ENCODE data around the gene NAT8L. TPM values are rescaled to one million over a fixed set of nuclear protein-coding genes. Genes with fewer than 3 reads are reported as not detected.

Gene NAT8L
- total and polyA plus RNA-seq, 7 donors: 0.72 to 7.2 (median 3.4) TPM

GRCh38 chr4:2102045-2102883, 43.1 kb downstream of the NAT8L start:
- no peak overlapping the region for H3K4me3 ChIP-seq
- intact Hi-C loops (cut with DNase I): no loop called here
- no peak for DNase-seq
- no peak overlapping the region for H3K27ac ChIP-seq
- H3K27me3 ChIP-seq (ENCODE audit: insufficient read depth in 3 of 3, low read length in 2 of 3): no peaks in the 10 kb centered on the region
- H3K4me1 ChIP-seq: no peaks in the 10 kb centered on the region
- H3K9me3 ChIP-seq: peaks cover 14% of the 10 kb centered on the region
- WGBS, 3 donors: 76 to 85% (median 82%) methylated on average over 4 of the region's 4 CpGs
- no peaks in the 10 kb centered on the region for H3K36me3 ChIP-seq (ENCODE audit: insufficient read depth in 1 of 2, low read depth in 1 of 2)
- TF ChIP-seq, protein P1, sequence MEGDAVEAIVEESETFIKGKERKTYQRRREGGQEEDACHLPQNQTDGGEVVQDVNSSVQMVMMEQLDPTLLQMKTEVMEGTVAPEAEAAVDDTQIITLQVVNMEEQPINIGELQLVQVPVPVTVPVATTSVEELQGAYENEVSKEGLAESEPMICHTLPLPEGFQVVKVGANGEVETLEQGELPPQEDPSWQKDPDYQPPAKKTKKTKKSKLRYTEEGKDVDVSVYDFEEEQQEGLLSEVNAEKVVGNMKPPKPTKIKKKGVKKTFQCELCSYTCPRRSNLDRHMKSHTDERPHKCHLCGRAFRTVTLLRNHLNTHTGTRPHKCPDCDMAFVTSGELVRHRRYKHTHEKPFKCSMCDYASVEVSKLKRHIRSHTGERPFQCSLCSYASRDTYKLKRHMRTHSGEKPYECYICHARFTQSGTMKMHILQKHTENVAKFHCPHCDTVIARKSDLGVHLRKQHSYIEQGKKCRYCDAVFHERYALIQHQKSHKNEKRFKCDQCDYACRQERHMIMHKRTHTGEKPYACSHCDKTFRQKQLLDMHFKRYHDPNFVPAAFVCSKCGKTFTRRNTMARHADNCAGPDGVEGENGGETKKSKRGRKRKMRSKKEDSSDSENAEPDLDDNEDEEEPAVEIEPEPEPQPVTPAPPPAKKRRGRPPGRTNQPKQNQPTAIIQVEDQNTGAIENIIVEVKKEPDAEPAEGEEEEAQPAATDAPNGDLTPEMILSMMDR (IDR thresholded peaks at IDR 0.05): no peak
- no peak for ATAC-seq

DNA sequence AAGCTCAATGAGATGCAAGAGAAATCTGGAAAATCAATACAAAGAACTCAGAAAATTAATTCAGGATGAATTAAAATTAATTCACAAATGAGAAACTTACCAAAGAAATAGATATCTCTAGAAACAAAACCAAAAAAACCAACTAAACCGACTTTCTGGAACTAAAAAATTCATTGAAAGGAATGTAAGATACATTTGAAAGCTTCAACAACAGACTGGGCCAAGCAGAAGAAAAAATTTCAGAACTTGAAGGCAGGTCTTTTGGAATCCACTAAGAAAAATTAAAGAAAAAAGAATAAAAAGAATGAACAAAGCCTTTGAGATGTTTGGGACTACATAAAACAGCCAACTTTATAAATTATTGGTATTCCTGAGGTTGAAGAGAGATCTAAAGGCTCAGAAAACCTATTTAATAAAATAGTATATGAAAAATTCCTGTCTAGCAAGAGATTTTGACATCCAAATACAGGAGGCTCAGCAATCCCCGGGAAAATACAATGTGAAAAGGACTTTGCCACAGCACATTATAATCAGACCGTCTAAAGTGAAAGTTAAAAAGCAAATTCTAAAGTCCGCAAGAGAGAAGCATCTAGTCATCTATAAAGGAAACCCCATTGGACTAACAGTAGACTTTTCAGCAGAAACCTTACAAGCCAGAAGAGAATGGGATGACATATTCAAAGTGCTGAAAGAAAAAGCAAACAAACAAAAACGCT, 44.2 kb downstream of the NAT8L start:
- no peak overlapping the region for H3K27ac ChIP-seq
- H3K27me3 ChIP-seq (ENCODE audit: insufficient read depth in 3 of 3, low read length in 2 of 3): no peaks in the 10 kb centered on the region
- H3K9me3 ChIP-seq: peaks cover 14% of the 10 kb centered on the region
- WGBS, 3 donors: 87 to 90% (median 90%) methylated on average over 5 of the region's 5 CpGs
- TF ChIP-seq, protein P1 (IDR thresholded peaks at IDR 0.05): no peak
- H3K4me3 ChIP-seq: no peak overlapping the region
- intact Hi-C loops (cut with DNase I): no loop called here
- H3K36me3 ChIP-seq (ENCODE audit: insufficient read depth in 1 of 2, low read depth in 1 of 2): no peaks in the 10 kb centered on the region
- no peak for DNase-seq
- H3K4me1 ChIP-seq: no peaks in the 10 kb centered on the region
- no peak for ATAC-seq

GRCh38 chr4:2103843-2104547, 44.9 kb downstream of the NAT8L start:
- Histone ChIP-seq H3K27ac (no peak overlapping the region), H3K4me3 (no peak overlapping the region), H3K4me1 (no peaks in the 10 kb centered on the region), H3K27me3 (ENCODE audit: insufficient read depth in 3 of 3, low read length in 2 of 3) (no peaks in the 10 kb centered on the region), H3K36me3 (ENCODE audit: insufficient read depth in 1 of 2, low read depth in 1 of 2) (peaks cover 0 to 2% of the 10 kb centered on the region in 2 donors), H3K9me3 (peaks cover 14% of the 10 kb centered on the region)
- WGBS, 3 donors: 84 to 87% (median 87%) methylated on average over 2 of the region's 2 CpGs
- no peak for DNase-seq
- intact Hi-C loops (cut with DNase I): no loop called here
- ATAC-seq: no peak
- TF ChIP-seq, protein P1 (IDR thresholded peaks at IDR 0.05): no peak

- intact Hi-C loops (cut with DNase I): no loop called here
- peaks cover 14% of the 10 kb centered on the region for H3K9me3 ChIP-seq
- H3K27ac ChIP-seq: no peak overlapping the region
- H3K27me3 ChIP-seq (ENCODE audit: insufficient read depth in 3 of 3, low read length in 2 of 3): no peaks in the 10 kb centered on the region
- H3K36me3 ChIP-seq (ENCODE audit: insufficient read depth in 1 of 2, low read depth in 1 of 2): peaks cover 0 to 2% of the 10 kb centered on the region in 2 donors
- WGBS, 3 donors: 74 to 79% (median 79%) methylated on average over 9 of the region's 9 CpGs
- DNase-seq (no peak), ATAC-seq (no peak)
- H3K4me3 ChIP-seq: no peak overlapping the region
- TF ChIP-seq, protein P1 (IDR thresholded peaks at IDR 0.05): no peak
- H3K4me1 ChIP-seq: no peaks in the 10 kb centered on the region
Observed at GRCh38 chr4:2104556-2105345, 45.6 kb downstream of the NAT8L start.
